Measurements from ENCODE around the gene TMEM41A. TPM values are rescaled to one million over a fixed set of nuclear protein-coding genes. Genes with fewer than 3 reads are reported as not detected.
"Not testable (repeated sequence)": the region's sequence is repeated elsewhere in the genome, so short reads cannot be mapped to it uniquely, and the experiment has no call there.

TMEM41A gene
- total RNA-seq, 1 donor from 2014 or later = 6.9 TPM

GRCh38 chr3:185489462-185489861, 9.4 kb downstream of the TMEM41A start:
- DNase-seq (ENCODE audit: low read depth in 2 of 2) = no peak

DNA sequence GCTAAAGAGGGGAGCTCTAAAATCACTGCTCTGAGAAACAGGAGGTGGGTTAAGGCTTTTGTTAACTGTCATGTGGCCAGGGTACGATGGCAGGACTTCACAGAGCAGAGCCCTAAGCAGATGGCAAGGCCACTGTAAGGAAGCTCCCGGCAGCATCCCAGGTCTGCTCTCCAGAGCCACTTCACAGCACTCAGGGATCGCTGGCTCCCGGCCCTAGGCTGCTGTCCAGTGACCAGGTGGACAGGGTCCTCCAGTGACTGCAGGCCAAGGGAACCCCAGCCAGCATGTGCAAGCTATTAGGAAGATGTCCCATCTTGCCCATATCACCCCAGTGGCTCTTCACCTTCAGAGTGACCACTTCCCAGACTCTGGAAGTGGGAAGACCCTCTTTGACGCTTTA, 10.4 kb downstream of the TMEM41A start:
- no peak for DNase-seq (ENCODE audit: low read depth in 2 of 2)

DNA sequence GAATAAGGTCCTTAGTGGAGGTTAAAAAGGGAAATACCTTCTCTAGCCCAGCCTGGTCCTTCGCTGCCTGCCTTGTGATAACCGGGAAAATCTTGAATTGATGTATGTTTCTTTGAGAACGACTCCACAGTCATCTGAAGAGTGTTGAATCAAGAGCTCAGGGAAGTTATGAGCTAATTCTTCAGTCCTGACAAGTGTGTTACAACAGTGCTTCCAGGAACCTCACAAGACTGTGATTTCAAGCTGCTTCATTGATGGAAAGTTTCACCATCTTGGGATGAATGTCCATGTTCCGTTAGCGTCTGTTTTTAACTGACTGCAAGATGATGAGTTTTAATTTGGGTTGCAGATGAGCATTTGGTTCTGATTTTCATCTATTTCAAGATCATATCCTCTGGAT, 12.4 kb downstream of the TMEM41A start:
- no peak for DNase-seq (ENCODE audit: low read depth in 2 of 2)

DNA sequence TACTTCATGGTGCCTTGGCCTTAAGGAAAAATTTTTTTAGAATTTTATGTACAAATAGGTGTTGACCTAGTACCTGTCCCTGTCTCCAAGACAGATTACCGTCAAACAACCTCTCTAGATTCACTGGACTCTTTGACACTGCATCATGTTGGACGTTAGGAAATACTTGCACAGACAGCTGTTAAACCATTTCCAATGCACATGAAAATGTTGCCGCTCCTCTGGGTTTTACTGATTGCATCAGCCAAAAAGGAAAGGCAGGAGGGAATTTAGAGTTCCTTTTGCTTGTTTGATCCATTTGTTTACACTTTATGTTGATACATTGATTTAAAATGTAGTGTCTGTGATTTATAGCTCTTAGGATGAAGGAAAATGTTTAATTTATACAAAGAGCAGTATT, 14.5 kb downstream of the TMEM41A start:
- DNase-seq (ENCODE audit: low read depth in 2 of 2) = no peak

DNA sequence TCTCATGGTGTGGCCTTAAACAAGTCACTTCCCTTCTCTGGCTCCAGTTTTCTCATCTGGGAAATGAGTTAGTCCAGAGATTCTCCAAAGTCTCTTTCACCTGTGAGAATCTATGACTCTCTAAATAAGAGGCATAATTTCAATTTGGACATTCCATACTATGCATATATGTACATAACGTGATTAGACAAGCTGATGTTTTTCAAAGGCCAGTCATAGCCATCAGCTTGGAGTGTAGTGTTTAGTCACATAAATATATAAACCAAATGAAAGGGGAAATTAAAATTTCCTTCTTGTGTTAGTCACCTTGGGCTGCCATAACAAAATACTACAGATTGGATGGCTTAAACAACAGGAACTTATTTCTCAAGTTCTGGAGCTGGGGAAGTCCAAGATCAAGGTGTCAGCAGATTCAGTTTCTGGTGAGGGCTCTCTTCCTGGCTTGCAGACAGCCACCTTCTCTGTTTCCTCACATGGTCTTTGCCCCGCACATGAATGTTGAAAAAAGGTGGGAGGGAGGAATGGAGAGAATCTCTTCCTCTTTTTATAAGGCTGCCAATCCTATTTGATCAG, 19.4 kb downstream of the TMEM41A start:
- no peak for DNase-seq (ENCODE audit: low read depth in 2 of 2)

GRCh38 chr3:185477316-185477715, 21.5 kb downstream of the TMEM41A start:
- no peak for DNase-seq (ENCODE audit: low read depth in 2 of 2)

DNA sequence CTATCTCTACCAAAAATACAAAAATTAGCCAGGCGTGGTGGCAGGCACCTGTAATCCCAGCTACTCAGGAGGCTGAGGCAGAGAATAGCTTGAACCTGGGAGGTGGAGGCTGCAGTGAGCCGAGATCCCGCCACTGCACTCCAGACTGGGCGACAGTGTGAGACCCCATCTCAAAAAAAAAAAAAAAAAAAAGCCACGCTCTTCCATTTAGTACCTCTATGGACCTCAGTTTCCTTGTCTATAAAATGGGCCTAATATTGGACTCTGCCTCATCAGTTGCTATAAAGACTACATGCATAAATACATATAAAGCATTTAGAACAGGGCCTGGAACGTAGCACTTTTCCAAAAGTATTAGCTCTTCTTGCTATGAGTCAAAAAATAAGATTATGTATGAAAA, 23.9 kb downstream of the TMEM41A start:
- not testable (repeated sequence) for DNase-seq (ENCODE audit: low read depth in 2 of 2)

GRCh38 chr3:185473290-185473815, 25.5 kb downstream of the TMEM41A start:
- peak in 1 of 2 donors; percentile 32 for DNase-seq (ENCODE audit: low read depth in 2 of 2)

DNA sequence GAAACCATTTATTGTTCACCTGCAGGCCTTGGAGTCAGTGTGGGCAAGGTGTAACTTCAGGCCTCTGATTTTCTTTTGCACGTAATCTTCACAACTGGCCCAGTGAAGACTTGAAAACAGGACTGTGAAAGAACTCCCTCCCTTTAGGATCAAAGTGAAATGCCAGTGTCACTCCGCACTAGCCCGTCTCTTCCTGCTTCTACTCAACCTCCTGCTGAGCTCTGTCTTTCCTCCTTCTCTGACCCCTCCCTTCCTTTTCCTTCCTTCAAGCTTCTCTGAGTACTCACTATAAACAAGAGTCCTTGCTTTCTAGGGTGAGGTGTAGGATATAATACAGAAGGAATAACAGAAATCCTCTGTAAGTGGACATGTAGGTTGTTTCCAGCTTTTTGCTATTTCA, 28.5 kb downstream of the TMEM41A start:
- DNase-seq (ENCODE audit: low read depth in 2 of 2) = no peak

DNA sequence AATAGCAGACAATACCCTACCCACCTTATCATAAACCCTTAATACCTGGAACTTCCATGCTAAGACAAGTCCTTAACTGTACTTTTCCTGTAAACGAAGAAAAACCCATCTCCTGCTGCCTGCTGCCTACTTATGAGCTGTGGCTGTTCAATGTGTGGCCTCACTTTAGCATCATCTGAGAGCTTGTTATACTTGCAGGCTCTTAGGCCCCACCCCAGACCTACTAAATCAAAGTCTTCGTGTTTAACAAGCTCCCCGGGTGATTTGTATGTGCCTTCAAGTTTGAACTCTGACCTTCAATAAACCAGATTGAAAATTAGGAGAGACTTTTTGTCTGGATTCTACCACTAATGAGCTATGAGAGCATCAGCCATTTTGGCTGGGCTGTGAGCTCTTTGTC, 29.3 kb downstream of the TMEM41A start:
- no peak for DNase-seq (ENCODE audit: low read depth in 2 of 2)

GRCh38 chr3:185466123-185466522, 32.7 kb downstream of the TMEM41A start:
- not testable (repeated sequence) for DNase-seq (ENCODE audit: low read depth in 2 of 2)

DNA sequence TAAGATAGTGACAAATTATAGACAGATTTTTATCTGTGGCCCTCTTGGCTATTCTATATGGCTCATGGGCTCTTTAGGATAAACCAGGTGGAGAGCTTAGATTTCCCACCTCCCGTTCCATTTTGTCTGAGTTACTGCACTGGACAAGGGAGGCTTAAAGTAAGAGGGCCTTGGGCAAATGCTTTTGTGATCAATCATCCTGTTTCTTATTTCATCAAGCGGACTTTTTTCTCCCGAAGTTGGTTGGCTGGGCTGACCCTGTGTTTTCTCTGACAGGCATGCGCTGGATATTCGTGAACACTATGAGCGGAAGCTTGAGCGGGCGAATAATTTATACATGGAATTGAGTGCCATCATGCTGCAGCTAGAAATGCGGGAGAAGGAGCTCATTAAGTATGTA, 33.4 kb downstream of the TMEM41A start:
- no peak for DNase-seq (ENCODE audit: low read depth in 2 of 2)

DNA sequence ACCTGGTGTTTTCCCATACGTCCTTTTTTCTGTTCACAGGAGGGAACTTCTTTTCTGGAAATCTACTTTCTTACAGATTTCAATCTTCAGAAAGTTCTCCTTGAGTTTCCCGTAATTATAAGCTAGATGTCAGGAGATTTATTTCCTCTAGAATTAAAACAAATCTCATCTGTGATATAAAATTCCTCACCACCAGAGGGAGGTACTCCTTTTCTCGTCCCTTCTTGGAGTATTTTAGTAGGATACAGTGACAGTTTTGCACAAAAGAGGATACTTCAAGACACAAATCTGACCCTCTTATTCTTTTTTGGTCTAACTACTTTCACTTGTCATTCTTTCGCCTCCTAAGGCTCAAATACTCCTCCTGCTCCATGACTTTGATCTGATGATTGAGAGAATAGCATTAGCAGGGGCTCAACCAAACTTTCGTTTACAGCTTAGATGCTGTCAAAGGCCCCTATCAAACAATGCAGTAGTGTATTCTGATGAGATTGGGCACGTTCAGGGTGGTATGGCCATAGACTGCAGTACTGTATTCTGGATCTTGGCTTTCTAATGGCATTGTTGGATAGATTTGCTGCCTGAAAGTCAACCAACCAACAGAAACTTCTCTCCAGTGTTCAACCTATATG, 38.0 kb downstream of the TMEM41A start:
- DNase-seq (ENCODE audit: low read depth in 2 of 2) = peak; percentile 32 to 51

- no peak for DNase-seq (ENCODE audit: low read depth in 2 of 2)
Measured at GRCh38 chr3:185460309-185460708, 38.5 kb downstream of the TMEM41A start.

DNA sequence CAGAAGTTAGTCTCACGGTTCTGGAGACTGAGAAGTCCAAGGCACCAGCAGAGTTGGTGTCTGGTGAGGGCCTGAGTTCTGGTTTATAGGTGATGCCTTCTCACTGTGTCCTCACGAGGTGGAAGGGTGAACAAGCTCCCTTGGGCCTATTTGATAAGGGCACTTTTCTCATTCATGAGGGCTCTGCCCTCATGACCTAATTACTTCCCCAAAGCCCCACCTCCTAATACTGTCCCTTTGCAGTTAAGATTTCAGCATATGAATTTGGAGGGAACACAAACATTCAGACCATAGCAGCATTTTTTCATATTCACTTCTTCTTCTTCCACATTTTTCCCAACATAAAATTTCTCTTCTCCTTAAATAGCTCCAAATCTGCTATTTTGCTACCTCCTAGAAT, 41.5 kb downstream of the TMEM41A start:
- no peak for DNase-seq (ENCODE audit: low read depth in 2 of 2)

DNA sequence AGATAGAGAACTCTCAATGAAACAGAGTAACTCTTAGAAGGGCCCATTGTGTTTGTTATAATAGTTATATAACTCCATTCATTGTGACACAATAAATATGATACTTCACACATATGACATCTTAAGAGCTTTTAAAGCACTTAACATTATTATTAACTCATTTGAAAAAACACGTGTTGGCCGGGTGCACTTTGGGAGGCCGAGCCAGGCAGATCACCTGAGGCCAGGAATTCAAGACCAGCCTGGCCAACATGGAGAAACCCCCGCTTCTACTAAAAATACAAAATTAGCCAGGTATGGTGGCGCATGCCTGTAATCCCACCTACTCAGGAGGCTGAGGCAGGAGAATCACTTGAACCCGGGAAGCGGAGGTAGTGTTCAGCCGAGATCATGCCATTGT, 47.4 kb downstream of the TMEM41A start:
- not testable (repeated sequence) for DNase-seq (ENCODE audit: low read depth in 2 of 2)

DNA sequence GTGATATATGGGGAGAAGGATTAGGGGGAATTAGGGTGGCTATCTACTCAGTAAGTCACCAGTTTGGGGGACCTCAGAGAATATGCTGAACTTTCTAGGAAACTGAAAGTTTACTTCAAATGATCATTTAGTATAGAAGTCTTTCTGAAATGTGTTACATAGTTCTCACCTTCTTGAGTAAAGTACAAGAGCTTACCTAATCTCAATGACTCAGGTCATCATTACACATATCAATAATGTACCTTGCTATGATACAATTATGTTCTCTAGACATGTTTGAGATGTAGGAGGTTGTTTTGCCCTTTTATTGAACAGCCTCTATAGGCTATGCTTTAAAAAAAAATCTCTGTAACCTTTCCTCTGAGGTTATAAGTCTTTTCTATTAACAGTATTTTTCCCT, 50.7 kb downstream of the TMEM41A start:
- no peak for DNase-seq (ENCODE audit: low read depth in 2 of 2)

GRCh38 chr3:185444329-185444728, 54.5 kb downstream of the TMEM41A start:
- DNase-seq (ENCODE audit: low read depth in 2 of 2) = no peak

DNA sequence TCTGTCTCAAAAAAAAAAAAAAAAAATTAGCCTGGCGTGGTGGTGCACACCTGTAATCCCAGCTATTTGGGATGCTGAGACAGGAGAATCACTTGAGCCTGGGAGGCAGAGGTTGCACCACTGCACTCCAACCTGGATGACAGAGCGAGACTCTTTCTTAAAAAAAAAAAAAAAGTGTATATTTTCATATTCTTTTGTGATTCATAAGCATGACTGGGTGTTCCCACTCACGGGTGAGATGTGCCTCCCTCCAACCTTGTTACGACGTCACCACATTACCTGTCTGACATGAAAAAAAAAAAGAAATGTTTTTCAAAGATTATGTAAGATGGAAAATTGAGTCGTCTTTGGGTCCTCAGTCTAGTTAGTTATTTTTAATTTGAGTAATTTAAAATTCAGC, 56.8 kb downstream of the TMEM41A start:
- no peak for DNase-seq (ENCODE audit: low read depth in 2 of 2)

GRCh38 chr3:185439745-185440466, 58.9 kb downstream of the TMEM41A start:
- DNase-seq (ENCODE audit: low read depth in 2 of 2) = no peak

Measured in lung microvascular endothelial cell (primary cell).